NOMO-1 (cell line): Measurements from ENCODE around the gene ONECUT3.
A peak's percentile ranks its signal among the peaks of the same experiment; 100 is the strongest.
"Not testable (repeated sequence)": the region's sequence is repeated elsewhere in the genome, so short reads cannot be mapped to it uniquely, and the experiment has no call there.

ENCODE experiments used
- DNase-seq, 2 experiments: peaks; one replicate each; lab custom pipeline; 2025; ENCODE audit not compliant: unreplicated experiment in 2 of 2; lab: John Stamatoyannopoulos, UW

The ONECUT3 gene

DNA sequence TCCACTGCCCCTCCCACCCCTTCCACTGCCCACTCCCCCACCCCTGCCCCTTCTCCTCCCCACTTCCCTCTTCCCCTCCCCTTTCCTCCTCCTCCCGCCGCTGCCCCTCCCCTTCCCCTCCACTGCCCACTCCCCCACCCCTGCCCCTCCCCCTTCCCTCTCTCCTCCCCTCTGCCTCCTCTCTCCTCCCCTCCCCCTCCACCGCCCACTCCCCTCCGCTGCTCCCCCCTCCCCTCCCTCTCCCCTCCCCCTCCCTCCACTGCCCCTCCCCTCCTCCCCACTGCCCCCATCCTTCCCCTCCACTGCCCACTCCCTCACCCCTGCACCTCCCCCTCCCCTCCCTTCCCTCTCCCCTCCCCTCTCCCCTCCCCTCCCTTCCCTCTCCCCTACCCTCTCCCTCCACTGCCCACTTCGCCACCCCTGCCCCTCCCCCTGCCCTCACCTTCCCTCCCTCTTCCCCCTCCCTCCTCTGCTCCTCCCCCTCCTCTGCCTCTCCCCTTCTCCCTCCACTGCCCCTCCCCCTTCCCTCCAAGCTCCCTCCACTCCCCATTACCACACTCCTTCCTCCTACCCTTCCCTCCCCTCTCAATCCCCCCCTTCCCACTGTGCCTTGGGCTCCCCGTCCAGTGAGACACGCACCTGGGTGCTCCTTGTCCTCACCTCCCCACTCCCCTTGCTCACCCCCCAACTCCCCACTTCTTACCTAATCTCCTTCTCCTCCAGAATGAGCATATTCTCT, 36.9 kb downstream of the ONECUT3 start:
- DNase-seq, result no peak

DNA sequence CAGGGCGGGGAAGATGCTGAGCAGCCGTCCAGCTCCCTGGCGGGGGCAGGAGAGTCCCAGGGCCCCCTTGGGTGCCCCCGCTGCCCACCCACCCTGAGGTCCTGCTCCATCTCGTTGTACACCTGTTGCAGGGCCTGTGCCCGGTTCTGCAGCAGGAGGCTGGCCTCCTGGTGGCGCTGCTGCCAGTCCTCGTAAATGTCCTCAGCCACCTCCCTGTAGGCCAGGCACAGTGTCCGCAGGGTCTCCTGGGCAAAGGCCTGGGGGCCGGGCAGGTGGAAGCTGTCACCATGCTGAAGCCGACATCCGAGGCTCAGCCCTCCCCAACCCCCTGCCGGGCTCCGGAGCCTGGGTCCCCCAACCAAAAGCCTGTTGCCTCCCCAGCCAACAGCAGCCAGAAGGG, 38.6 kb downstream of the ONECUT3 start:
- DNase-seq, result no peak

DNA sequence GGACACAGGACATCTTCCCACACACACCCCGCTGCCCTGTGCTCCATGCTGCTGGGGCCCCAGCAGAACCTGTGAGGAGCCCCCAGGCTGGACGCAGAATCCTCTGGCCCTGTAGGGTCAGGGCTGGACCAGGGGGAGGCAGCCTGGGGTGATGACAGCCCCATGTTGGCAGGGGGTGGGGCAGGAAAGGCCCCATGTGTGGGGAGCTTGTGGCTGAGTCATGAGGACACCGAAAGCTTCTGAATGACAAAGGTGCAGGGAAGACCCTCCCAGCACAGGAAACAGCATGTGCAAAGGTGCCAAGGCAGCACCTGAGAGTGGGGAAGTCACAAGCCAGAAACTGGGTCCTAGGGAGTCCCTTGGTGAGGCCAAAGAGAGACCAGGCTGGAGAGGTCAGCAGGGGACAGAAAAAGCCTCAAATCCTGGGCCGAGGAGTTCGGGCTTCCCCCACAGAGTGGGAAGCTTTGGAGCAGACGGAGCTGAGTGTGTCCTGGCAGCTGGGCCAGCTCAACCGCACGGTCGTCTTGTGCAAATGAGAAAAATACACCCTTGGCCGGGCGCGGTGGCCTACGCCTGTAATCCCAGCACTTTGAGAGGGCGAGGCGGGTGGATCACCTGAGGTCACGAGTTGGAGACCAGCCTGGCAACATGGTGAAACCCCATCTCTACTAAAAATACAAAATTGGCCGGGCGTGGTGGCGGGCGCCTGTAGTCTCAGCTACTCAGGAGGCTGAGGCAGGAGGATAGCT, 41.3 kb downstream of the ONECUT3 start:
- DNase-seq, result no peak

DNA sequence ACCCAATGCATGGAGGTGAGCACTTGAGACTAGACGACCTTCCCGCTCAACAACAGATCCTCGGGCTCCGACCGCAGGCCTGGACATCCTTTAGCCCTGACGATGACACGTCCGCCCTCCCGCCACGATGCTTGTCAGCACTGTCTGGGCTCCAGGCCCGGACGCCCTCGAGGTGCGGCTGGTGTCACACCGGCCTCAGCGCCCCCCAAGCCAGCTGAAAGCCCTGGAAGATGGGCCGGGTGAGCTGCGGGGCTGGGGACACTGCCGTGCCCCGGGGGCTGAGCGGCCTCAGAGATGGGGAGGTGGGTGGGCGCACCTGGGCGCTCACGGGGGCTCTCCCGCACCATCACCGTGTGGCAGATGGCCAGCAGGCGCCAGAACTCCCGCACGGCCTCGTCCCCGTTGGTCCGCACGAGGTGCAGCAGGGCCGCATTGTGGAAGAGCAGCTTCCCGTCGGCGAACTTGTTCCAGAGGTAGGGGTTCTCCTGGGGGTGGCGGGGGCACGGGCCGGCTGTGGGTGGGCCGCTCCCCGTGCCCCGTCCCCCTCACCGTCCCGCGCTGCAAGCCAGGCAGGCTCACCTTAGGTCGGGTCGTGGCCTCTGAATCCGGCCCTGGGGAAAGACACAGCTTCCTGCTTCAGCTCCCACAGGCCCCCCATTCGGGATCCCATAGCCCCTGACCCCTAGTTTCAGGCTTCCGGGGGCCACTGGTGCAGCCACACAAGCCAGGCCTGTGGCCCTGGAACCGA, 43.3 kb downstream of the ONECUT3 start:
- DNase-seq, result no peak

DNA sequence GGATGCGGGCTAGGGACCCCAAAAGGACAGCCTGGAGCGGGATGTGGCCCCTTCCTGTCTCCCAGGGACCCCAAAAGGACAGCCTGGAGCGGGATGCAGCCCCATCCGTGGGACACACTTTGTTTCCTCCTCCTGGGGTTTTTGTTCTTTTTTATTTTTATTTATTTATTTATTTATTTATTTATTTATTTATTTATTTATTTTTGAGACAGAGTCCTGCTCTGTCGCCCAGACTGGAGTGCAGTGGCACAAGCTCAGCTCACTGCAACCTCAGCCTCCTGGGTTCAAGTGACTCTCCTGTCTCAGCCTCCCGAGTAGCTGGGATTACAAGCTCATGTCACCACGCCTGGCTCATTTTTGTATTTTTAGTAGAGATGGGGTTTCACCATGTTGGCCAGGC, 44.0 kb downstream of the ONECUT3 start:
- DNase-seq, result not testable (repeated sequence)

DNA sequence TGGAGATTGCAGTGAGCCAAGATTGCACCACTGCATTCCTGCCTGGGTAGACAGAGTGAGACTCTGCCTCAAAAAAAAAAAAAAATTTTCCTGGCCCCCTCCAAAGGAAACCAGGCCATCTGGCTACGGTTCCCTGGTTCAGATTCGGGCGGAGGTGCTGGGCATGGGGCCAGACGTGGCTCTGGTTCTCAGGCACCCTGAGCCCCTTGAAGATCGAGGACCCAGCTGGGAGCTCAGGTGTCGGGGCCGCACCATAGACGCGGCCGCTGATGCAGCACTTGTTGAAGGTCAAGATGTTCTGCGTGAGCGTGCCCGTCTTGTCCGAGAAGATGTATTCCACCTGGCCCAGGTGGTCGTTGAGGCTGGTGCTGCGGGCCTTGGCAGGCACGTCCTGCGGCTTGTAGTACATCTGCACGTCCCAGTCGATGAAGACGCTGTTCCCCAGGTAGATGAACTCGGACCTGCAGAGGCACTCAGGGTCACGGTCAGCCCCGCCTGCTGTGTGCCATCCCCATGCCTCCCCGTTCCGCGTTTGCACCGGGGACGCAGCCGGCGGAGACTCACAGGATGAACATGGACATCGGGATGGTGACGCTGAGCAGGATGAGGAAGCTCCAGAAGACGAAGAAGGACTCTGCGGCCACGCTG, 46.5 kb downstream of the ONECUT3 start:
- no peak for DNase-seq

DNA sequence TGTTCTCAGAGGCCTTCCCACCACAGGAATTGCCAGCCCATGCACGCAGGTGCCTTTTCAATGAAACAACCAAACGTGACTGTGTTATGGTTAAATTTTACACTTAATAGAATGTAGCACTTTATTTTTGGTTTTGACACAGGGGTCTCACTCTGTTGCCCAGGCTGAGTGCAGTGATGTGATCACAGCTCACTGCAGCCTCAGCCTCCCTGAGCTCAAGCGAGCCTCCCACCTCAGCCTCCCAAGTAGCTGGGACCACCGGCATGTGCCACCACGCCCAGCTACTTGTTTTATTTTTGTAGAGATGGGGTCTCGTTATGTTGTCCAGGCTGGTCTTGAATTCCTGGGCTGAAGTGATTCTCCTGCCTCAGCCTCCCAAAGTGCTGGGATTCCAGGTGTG, 51.6 kb downstream of the ONECUT3 start:
- no peak for DNase-seq

DNA sequence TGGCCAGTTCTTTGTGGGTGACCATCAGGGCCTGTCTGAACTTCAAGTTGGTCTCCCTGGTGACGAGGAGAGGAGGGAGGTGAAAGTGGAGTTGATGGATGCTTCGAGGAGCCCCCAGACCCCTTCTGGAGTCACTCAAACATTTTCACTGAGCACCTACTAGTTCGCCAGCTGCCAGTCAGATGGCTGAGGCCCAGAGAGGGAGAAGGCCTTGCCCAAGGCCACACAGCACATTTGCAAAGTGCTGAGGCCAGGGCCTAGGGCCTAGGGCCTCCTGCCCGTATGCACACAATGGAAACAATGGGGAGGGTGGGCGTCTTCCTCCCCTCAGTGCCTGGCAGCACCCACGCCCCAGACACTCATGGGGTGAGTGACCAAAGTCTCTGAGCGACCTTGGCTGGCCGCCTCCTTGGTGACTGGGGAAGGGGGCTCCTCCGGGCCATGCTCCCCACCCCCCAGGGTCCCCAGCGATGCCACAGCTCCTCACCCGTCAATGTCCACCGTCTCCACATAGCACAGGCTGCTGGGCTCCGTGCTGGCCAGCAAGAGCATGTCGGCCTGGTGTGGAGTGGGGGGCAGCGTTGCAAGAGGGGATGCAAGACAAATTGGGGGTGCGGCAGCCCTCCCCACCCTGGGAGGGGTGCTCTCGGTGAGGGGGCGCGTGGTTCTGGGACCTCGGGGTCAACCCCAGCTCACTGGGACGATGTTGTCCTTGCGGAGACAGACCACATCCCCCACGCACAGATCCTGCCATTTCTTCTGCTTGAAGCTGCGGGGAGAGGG, 52.3 kb downstream of the ONECUT3 start:
- DNase-seq, result no peak

DNA sequence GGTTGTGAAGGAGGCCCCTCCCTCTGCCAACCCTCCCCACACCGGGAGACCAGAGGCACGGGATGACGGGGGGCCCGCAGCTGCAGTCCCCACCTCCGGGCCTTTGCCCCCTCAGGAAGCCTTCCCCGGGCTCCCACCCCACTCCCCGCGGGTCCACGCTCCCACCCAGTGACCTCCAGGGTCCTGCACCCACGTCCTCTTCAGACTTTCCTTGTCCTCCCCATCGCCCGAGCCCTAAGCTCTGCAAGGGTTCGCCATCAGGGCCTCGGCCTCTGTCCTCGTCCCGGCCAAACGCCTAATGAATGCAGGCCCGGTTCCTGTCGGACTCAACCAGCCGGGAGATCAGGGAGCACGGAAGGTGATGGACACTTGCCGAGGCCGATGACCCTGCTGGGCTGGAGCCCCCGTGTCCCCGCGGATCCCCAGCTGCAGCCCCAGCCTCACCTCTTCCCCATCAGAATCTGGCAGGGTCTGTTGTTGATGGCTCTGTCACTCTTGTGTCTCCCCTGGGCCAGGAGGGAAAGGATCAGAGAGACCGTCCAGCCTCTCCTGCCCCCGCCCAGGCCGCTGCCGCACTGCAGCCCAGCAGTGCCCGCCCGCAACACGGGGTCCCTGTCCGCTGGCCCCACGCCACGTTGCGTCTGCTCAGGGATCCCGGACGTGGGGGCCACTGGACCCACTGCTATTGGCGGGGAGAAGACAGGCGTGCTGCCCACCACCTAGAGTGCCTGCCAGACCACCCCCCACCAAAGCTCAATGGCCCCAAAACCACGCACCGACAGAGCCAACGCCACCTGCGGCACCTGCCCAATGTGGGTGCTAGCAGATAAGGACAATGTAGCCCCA, 53.1 kb downstream of the ONECUT3 start:
- no peak for DNase-seq

DNA sequence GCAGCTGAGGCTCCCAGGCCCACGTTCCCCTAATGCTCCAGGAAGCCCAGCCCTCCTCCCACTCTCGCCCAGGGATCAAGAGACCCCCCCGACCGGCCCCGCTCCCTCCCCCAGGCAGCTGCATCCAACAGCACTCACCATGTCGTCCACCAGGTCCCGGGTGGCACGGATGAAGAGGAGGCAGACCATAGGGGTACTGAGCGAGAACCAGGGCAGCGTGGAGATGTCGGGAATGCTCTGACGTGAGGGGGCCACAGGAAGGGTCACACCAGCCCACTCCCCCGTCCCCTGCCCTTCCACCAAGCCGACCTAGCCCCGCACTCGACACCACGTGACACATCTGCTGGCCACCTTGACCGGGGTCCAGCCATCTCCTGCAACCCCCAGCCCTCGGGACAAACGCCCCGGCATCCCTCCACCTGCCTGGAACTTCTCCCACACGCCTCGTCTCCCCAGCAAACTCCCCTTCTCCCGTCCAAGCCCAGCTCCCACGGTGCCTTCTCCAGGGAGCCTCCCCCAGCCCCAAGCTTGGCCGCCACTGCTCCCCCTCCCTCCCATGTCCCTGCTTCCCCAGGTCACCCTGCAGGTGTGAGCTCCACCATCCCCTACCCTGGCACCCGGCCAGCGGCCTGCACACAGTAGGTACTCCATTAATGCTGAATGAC, 53.9 kb downstream of the ONECUT3 start:
- DNase-seq, result no peak

DNA sequence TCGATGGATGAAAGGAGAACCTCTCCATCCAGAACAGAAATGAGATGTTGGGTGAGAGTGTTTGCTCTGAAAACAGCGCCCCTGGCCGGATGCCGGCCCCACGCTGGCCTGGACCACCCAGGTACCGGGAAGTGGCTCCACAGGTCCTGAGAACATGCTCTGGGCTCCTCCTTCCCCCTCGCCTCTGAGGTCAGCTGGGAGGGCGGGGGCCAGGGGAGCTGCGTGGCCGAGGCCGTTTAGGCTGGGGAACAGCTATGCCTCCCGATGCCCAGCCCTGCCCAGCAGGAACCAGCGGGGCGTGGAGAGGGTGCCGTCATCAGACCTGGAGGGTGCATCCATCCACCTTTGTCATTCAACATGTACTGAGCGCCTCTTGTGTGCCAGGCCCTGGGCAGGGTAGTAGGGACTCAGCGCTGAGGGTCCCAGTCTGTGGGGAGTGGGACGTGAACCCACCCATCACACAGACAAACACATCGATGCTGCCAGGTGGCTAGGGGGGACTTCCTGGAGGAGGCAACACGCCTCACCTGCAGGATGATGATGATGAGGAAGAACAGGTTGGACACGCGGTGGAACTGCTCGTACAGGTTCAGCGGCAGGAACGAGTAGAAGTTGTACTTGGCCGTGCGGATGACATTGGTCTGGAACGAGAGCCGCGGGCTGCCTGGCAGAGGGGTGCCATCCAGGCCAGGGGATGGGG, 54.5 kb downstream of the ONECUT3 start:
- no peak for DNase-seq

DNA sequence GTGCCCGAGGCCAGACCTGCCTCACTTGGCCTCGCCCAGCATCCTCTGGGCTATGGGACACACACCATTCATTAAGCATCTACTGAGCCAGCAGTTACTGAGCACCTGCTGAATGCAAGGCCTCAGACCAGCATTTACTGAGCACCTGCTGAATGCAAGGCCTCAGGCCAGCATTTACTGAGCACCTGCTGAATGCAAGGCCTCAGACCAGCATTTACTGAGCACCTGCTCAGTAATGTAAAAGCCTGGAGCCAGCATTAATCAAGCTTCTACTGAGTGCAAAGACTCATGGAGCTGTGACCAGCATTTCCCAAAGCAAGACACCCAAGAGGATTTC, 55.1 kb downstream of the ONECUT3 start:
- DNase-seq, result no peak

DNA sequence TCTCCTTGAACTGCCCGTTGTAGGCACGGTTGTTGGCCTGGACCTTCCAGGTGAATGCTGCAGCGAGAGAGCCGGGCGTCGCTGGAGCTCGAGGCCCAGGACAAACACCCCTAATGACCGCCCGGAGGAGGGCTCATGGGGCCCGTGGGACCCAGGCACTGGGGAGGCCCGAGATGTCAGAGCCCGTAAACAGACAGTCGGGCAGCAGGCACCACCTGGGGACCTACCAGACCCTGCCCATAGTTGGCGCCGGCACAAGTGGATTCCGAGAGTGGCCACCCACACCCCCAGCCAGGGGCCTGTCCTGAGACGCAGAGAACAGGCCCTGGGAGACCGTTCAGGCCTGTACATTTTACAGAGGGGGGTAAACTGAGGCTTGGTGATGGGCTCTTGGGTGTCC, 56.4 kb downstream of the ONECUT3 start:
- no peak for DNase-seq

DNA sequence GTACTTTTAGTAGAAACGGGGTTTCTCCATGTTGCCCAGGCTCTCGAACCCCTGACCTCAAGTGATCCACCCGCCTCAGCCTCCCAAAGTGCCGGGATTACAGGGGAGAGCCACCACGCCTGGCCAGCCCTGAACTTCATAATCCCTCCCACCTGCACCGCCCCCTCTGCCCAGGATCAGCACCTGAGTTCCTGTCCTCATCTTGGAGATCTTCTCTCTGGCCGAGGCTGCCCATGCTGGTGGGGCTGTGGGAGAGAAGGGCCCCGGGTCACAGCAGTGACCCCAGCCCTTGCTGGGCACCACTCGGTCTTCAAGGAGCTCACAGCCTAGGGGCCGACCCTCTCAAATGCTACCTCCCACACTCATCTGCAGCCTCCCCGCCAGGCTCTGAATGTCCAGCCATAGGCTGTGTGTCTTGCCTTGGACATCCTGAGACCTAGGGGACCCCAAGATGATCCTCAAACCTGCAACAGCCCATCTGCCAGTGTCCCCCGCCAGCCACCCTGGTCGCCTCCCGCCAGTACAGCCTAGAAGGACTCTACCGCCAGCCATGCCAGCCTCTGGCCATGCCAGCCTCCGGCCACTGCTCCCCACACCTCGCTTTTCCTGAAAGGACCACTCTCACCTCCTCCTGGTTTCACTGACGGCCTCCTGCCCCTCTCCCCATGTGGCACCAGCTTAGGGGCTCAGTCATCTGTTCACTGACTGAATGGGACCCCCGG, 57.3 kb downstream of the ONECUT3 start:
- no peak for DNase-seq

DNA sequence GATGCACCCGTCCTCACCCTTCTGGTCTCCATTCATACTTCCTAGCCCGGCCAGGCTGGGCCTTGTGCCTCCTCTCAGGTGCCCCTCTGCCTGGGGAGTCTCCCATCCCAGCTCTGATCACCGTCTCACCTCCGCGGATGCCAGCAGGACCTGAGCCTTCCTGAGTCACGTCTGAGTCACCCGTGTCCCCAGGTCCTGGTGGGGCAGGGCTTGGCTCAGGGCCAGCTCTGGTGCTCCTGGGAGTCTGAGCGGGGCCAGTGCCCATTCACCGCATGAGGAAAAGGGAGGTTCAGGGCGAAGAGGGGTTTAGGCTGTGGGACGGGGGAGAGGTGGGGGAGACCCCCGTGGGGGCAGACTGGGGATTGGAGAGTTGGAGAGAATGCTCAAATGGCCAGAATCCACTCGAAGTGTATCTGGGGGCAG, 58.2 kb downstream of the ONECUT3 start:
- peak in 1 of 2 experiments; percentile 23 for DNase-seq

DNA sequence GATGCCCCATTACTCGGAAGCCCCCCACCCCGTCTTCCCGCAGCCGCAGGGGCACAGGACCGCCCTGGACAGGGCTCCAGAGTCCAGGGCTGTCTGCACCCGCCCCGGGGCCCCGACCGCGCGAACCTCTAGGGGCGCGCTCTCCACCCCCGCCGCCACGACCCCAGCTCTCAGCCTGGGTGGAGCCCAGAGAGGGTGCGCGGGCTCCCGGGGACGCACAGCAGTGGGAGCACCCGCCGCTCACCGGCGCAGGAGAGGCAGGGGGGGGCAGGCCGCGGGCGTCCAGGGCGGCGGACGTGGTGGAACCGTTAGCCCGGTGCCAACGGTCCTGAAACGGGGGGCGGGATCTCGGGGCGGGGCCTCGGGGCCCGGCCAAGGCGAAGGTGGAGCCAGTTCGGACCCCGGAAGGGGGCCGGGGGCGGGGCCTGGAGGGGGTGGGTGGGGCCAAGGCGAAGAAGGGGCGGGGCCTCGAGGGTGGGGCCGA, 58.7 kb downstream of the ONECUT3 start, which contains the start of gene ATP8B3:
TSS of gene ATP8B3 (minus strand) at position 335 of the 484 bp plus-strand sequence. CDS start 540 bp downstream, outside the sequence.
- DNase-seq, result no peak

DNA sequence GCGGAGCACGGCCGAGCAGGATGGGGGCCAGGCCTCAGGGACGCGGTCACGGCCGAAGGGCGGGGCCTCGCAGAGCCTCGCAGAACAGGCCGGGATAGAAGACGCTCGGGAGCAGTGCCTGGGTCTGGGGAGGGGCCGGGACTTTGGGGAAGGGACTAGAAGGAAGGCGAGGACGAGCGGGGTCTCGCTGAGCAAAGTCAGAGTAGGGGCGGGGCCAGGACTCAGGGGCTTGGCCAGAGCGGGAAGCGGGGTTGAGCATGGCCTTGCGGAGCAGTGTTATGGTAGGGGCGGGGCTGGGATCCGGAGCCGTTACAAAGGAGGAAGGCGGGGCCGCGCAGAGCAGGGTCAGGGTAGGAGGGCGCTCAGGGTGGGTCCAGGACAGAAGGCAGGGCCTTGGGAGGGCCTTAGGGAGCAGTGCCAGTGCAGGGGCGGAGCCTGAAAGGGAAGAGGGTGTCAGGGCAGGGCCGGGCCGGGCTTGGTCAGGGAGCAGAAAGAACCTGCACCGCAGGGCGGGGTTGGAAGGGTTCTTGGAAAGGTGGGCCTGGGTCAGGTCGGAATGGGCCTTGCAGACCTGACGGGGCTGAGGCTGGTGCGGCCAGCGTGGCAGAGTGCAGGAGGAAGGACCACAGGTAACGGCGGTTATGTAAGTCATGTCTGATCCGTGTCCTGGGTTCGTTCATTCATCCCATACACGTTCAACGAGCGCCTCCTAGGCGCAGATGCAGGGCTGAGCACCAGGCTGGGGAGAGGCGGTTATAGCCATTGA, 59.3 kb downstream of the ONECUT3 start:
- peak; percentile 94 to 99 for DNase-seq
